Naive thymus-derived CD4-positive, alpha-beta T cell (primary cell): ENCODE data around the gene LRRK1. TPM values are rescaled to one million over a fixed set of nuclear protein-coding genes. Genes with fewer than 3 reads are reported as not detected.
A peak's percentile ranks its signal among the peaks of the same experiment; 100 is the strongest.

Experiments
- ATAC-seq: fragments of 150-1000 bp; cut with Tn5 transposase; 2 replicates; pipeline ENCODE4 v1.10.0; 2021; ENCODE audit warnings: mild to moderate bottlenecking, moderate library complexity
- CTCF ChIA-PET: fragments of 350-600 bp; sonication (Branson Sonifier 250); formaldehyde crosslinking; loops from one replicate; lab custom pipeline; 2021; ENCODE audit warnings: antibody characterized with exemption; lab: Charles Lee
- POLR2A ChIA-PET: fragments of 350-600 bp; sonication (Branson Sonifier 250); formaldehyde crosslinking; loops from one replicate; lab custom pipeline; 2021; ENCODE audit warnings: antibody characterized with exemption, inconsistent platforms; lab: Charles Lee
- DNase-seq, 9 donors: peaks; one replicate each; pipeline versions ENCODE4 v3.0.0 to v3.0.0-alpha.2; 2020 to 2022; ENCODE audit warnings: mixed read lengths in 1 of 9
- H3K27ac ChIP-seq: one replicate; pipeline ENCODE4 v1.7.0; 2013; ENCODE audit warnings: mild to moderate bottlenecking, low read depth, low read length, moderate library complexity
- H3K27me3 ChIP-seq, 2 donors: one replicate each; pipeline ENCODE4 v1.7.0; 2013; ENCODE audit warnings: low read length in 2 of 2, mild to moderate bottlenecking in 2 of 2, moderate library complexity in 2 of 2; ENCODE audit not compliant: control insufficient read depth in 2 of 2, insufficient read depth in 2 of 2
- H3K36me3 ChIP-seq, 3 experiments: 1 replicate in 2 of 3; 2 replicates in 1 of 3; pipeline ENCODE4 v1.7.0; 2013; ENCODE audit warnings: low read length in 3 of 3, mild to moderate bottlenecking in 3 of 3, moderate library complexity in 1 of 3; ENCODE audit not compliant: insufficient read depth in 3 of 3, control insufficient read depth in 2 of 3
- H3K4me1 ChIP-seq, 2 donors: one replicate each; pipeline ENCODE4 v1.7.0; 2013; ENCODE audit warnings: low read length in 2 of 2, mild to moderate bottlenecking in 2 of 2, moderate library complexity in 1 of 2; ENCODE audit not compliant: control insufficient read depth in 2 of 2, insufficient read depth in 2 of 2
- H3K4me3 ChIP-seq: 2 replicates; pipeline ENCODE4 v1.7.0; 2013; ENCODE audit warnings: mild to moderate bottlenecking, low read length
- H3K9me3 ChIP-seq, 3 experiments: 1 replicate in 2 of 3; 2 replicates in 1 of 3; pipeline ENCODE4 v1.7.0; 2013; ENCODE audit warnings: low read length in 3 of 3; ENCODE audit not compliant: control insufficient read depth in 2 of 3
- H3K27ac Mint-ChIP-seq, 9 donors: one replicate each; pipeline ENCODE4 v1.8.0; 2020 to 2022; ENCODE audit warnings: mixed read lengths in 9 of 9, mild to moderate bottlenecking in 8 of 9, moderate library complexity in 5 of 9, inconsistent platforms in 2 of 9
- H3K27me3 Mint-ChIP-seq, 5 donors: one replicate each; pipeline ENCODE4 v1.8.0; 2021 to 2022; ENCODE audit warnings: mixed read lengths in 5 of 5, mild to moderate bottlenecking in 1 of 5
- H3K36me3 Mint-ChIP-seq, 5 donors: one replicate each; pipeline ENCODE4 v1.8.0; 2020 to 2022; ENCODE audit warnings: mixed read lengths in 5 of 5, mild to moderate bottlenecking in 3 of 5, inconsistent platforms in 1 of 5
- H3K4me1 Mint-ChIP-seq, 7 donors: one replicate each; pipeline ENCODE4 v1.8.0; 2020 to 2022; ENCODE audit warnings: mixed read lengths in 7 of 7, mild to moderate bottlenecking in 3 of 7, inconsistent platforms in 1 of 7
- H3K4me3 Mint-ChIP-seq, 10 donors: one replicate each; pipeline ENCODE4 v1.8.0; 2020 to 2022; ENCODE audit warnings: mild to moderate bottlenecking in 10 of 10, mixed read lengths in 10 of 10, moderate library complexity in 6 of 10, inconsistent platforms in 2 of 10
- H3K9me3 Mint-ChIP-seq, 11 donors: one replicate each; pipeline ENCODE4 v1.8.0; 2020 to 2022; ENCODE audit warnings: mixed read lengths in 11 of 11, mild to moderate bottlenecking in 4 of 11, inconsistent platforms in 1 of 11, moderate library complexity in 1 of 11
- intact Hi-C, 2 donors: fragments of 100-400 bp; cut with micrococcal nuclease; formaldehyde crosslinking; loops; one replicate each; pipeline ENCODE4 v1.15.1; 2023
- polyA plus RNA-seq, 2 donors: library from polyadenylated mRNA; unstranded; fragments of 300-500 nt; fragmentation: Illumina TruSeq; gene quantifications; one replicate each; pipeline ENCODE4 v1.2.3, GENCODE V29; 2021
- total RNA-seq, 6 experiments: library from RNA in 5 of 6; stranded (reverse) in 5 of 6; gene quantifications; 1 replicate in 5 of 6; 2 replicates in 1 of 6; pipeline ENCODE4 v1.2.3 and lab custom pipeline; 2021 to 2026

LRRK1 gene
- total and polyA plus RNA-seq, 7 experiments from 2014 or later = 0.54 to 15.1 (median 0.60) TPM; not detected in 2

GRCh38 chr15:101028772-101029438 lies 109.7 kb downstream of the LRRK1 start:
- H3K4me1 ChIP-seq = no peaks in the 10 kb centered on the region
- POLR2A ChIA-PET = no interaction called here
- no peak overlapping the region for H3K27ac Mint-ChIP-seq
- no peak overlapping the region for H3K4me3 ChIP-seq
- no peaks in the 10 kb centered on the region for H3K4me1 Mint-ChIP-seq
- H3K9me3 Mint-ChIP-seq = peaks cover 0 to 2% (median 0%) of the 10 kb centered on the region in 11 donors
- H3K27me3 ChIP-seq = no peaks in the 10 kb centered on the region
- H3K27ac ChIP-seq = no peak overlapping the region
- ATAC-seq (no peak), DNase-seq (peak in 1 of 9 donors; percentile 19)
- no peaks in the 10 kb centered on the region for H3K36me3 ChIP-seq
- H3K9me3 ChIP-seq = no peaks in the 10 kb centered on the region
- CTCF ChIA-PET = no interaction called here
- H3K27me3 Mint-ChIP-seq = peaks cover 6 to 23% (median 17%) of the 10 kb centered on the region in 5 donors
- no peak overlapping the region for H3K4me3 Mint-ChIP-seq
- intact Hi-C loops = no loop called here
- H3K36me3 Mint-ChIP-seq = no peaks in the 10 kb centered on the region

- Mint-ChIP-seq H3K4me1 (no peaks in the 10 kb centered on the region), H3K4me3 (no peak overlapping the region), H3K9me3 (peaks cover 0 to 12% (median 7%) of the 10 kb centered on the region in 11 donors), H3K27me3 (peaks cover 10 to 30% (median 29%) of the 10 kb centered on the region in 5 donors), H3K36me3 (peaks cover 0 to 6% (median 0%) of the 10 kb centered on the region in 5 donors), H3K27ac (no peak overlapping the region)
- intact Hi-C loops = no loop called here
- POLR2A ChIA-PET = no interaction called here
- Histone ChIP-seq H3K36me3 (no peaks in the 10 kb centered on the region), H3K27ac (no peak overlapping the region), H3K9me3 (no peaks in the 10 kb centered on the region), H3K4me3 (no peak overlapping the region), H3K27me3 (no peaks in the 10 kb centered on the region), H3K4me1 (no peaks in the 10 kb centered on the region)
- DNase-seq = peak in 1 of 9 donors; percentile 13
- CTCF ChIA-PET = interaction anchor here (1.3 kb wide), 1 partner anchor 22 kb away, joined by 3 read pairs; no protein-coding TSS in a partner anchor
- no peak for ATAC-seq
These were observed 111.0 kb downstream of the LRRK1 start for GRCh38 chr15:101029971-101030661.

GRCh38 chr15:101031213-101031612 lies 112.1 kb downstream of the LRRK1 start:
- Histone ChIP-seq H3K4me1 (no peaks in the 10 kb centered on the region), H3K36me3 (no peaks in the 10 kb centered on the region), H3K27me3 (no peaks in the 10 kb centered on the region), H3K27ac (no peak overlapping the region), H3K4me3 (no peak overlapping the region), H3K9me3 (no peaks in the 10 kb centered on the region)
- no peak overlapping the region for H3K27ac Mint-ChIP-seq
- peaks cover 11 to 40% (median 33%) of the 10 kb centered on the region in 5 donors for H3K27me3 Mint-ChIP-seq
- ChIA-PET CTCF (no interaction called here), POLR2A (no interaction called here)
- no peaks in the 10 kb centered on the region for H3K4me1 Mint-ChIP-seq
- DNase-seq (no peak), ATAC-seq (no peak)
- intact Hi-C loops = no loop called here
- H3K36me3 Mint-ChIP-seq = peaks cover 0 to 8% (median 2%) of the 10 kb centered on the region in 5 donors
- H3K4me3 Mint-ChIP-seq = no peak overlapping the region
- peaks cover 0 to 23% (median 15%) of the 10 kb centered on the region in 11 donors for H3K9me3 Mint-ChIP-seq

- ChIA-PET POLR2A (no interaction called here), CTCF (no interaction called here)
- Mint-ChIP-seq H3K4me3 (no peak overlapping the region), H3K27me3 (peaks cover 16 to 48% (median 41%) of the 10 kb centered on the region in 5 donors), H3K9me3 (peaks cover 4 to 36% (median 22%) of the 10 kb centered on the region in 11 donors), H3K36me3 (peaks cover 0 to 13% (median 4%) of the 10 kb centered on the region in 5 donors), H3K4me1 (no peaks in the 10 kb centered on the region), H3K27ac (peak overlapping the region in 1 of 9 donors; percentile 12)
- no peaks in the 10 kb centered on the region for H3K4me1 ChIP-seq
- no peaks in the 10 kb centered on the region for H3K27me3 ChIP-seq
- peaks cover 0 to 9% (median 0%) of the 10 kb centered on the region in 3 experiments for H3K9me3 ChIP-seq
- DNase-seq = no peak
- no peak for ATAC-seq
- intact Hi-C loops = no loop called here
- H3K36me3 ChIP-seq = no peaks in the 10 kb centered on the region
- H3K27ac ChIP-seq = no peak overlapping the region
- H3K4me3 ChIP-seq = no peak overlapping the region
These were observed 114.6 kb downstream of the LRRK1 start for GRCh38 chr15:101033801-101034200.

GRCh38 chr15:101035611-101036010 lies 116.5 kb downstream of the LRRK1 start:
- Mint-ChIP-seq H3K4me1 (no peaks in the 10 kb centered on the region), H3K4me3 (no peak overlapping the region), H3K36me3 (peaks cover 0 to 13% (median 4%) of the 10 kb centered on the region in 5 donors), H3K9me3 (peaks cover 4 to 47% (median 22%) of the 10 kb centered on the region in 11 donors), H3K27ac (no peak overlapping the region), H3K27me3 (peaks cover 17 to 58% (median 46%) of the 10 kb centered on the region in 5 donors)
- DNase-seq = no peak
- intact Hi-C loops = no loop called here
- Histone ChIP-seq H3K9me3 (peaks cover 0 to 9% (median 0%) of the 10 kb centered on the region in 3 experiments), H3K36me3 (no peaks in the 10 kb centered on the region), H3K27me3 (no peaks in the 10 kb centered on the region), H3K4me1 (no peaks in the 10 kb centered on the region), H3K27ac (no peak overlapping the region), H3K4me3 (no peak overlapping the region)
- ATAC-seq = no peak
- CTCF ChIA-PET = no interaction called here
- POLR2A ChIA-PET = no interaction called here

GRCh38 chr15:101036189-101036588 lies 117.0 kb downstream of the LRRK1 start:
- H3K27ac Mint-ChIP-seq = no peak overlapping the region
- peaks cover 4 to 51% (median 23%) of the 10 kb centered on the region in 11 donors for H3K9me3 Mint-ChIP-seq
- H3K27me3 Mint-ChIP-seq = peaks cover 11 to 60% (median 46%) of the 10 kb centered on the region in 5 donors
- Histone ChIP-seq H3K4me3 (no peak overlapping the region), H3K27me3 (no peaks in the 10 kb centered on the region), H3K9me3 (peaks cover 0 to 9% (median 0%) of the 10 kb centered on the region in 3 experiments), H3K4me1 (no peaks in the 10 kb centered on the region), H3K27ac (no peak overlapping the region), H3K36me3 (no peaks in the 10 kb centered on the region)
- POLR2A ChIA-PET = no interaction called here
- CTCF ChIA-PET = no interaction called here
- H3K36me3 Mint-ChIP-seq = peaks cover 0 to 13% (median 4%) of the 10 kb centered on the region in 5 donors
- intact Hi-C loops = no loop called here
- H3K4me3 Mint-ChIP-seq = no peak overlapping the region
- no peaks in the 10 kb centered on the region for H3K4me1 Mint-ChIP-seq
- no peak for ATAC-seq
- DNase-seq = no peak
